Gastroesophageal sphincter (tissue), 3 donors: Measurements from ENCODE around the gene HCN1.

Experiments used
- POLR2A ChIP-seq, 2 donors: fragments of 450-650 bp; IDR thresholded peaks; one replicate each; pipeline ENCODE4 v1.6.1; 2017; ENCODE audit warnings: antibody characterized with exemption in 2 of 2, mild to moderate bottlenecking in 2 of 2, moderate library complexity in 1 of 2
- TF ChIP-seq, protein P1 (sequence below), 4 experiments: fragments of 200-600 bp in 2 of 4; fragments of 450-650 bp in 2 of 4; sonication (generic) in 1 of 4; IDR thresholded peaks; one replicate each; pipeline ENCODE4 v1.5.1; 2017 to 2019; ENCODE audit warnings: antibody characterized with exemption in 4 of 4, mild to moderate bottlenecking in 2 of 4, moderate library complexity in 2 of 4

DNA sequence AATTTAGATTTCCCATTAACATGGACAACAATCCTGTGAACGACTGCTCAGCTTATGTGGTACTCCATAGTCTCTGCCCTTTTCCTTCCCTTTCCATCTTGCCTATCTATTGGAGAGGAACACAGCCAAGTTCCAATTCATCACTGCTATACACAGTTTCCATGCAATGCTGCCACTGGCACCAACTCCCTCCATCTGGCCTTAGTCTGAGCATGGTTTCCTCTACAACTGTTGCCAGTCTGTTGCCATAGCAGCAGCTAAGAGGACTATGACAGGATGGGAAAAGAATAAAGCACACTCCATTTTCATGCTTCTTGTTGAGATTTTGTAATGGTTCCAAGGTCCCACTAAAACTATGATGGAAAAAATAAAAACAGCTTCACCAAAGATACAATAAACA lies 189.0 kb downstream of the HCN1 start:
- TF ChIP-seq, protein P1, sequence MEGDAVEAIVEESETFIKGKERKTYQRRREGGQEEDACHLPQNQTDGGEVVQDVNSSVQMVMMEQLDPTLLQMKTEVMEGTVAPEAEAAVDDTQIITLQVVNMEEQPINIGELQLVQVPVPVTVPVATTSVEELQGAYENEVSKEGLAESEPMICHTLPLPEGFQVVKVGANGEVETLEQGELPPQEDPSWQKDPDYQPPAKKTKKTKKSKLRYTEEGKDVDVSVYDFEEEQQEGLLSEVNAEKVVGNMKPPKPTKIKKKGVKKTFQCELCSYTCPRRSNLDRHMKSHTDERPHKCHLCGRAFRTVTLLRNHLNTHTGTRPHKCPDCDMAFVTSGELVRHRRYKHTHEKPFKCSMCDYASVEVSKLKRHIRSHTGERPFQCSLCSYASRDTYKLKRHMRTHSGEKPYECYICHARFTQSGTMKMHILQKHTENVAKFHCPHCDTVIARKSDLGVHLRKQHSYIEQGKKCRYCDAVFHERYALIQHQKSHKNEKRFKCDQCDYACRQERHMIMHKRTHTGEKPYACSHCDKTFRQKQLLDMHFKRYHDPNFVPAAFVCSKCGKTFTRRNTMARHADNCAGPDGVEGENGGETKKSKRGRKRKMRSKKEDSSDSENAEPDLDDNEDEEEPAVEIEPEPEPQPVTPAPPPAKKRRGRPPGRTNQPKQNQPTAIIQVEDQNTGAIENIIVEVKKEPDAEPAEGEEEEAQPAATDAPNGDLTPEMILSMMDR (IDR thresholded peaks at IDR 0.05) = no peak
- TF ChIP-seq POLR2A (IDR thresholded peaks at IDR 0.05) = no peak
